Body of pancreas (tissue), 4 donors: ENCODE results near the gene ING4.

ENCODE experiments used
- CTCF ChIP-seq, 7 experiments: fragments of 450-650 bp in 4 of 7; fragments of 200-600 bp in 3 of 7; sonication (generic) in 3 of 7; IDR thresholded peaks; one replicate each; pipeline ENCODE4 v1.5.1; 2016 to 2019; ENCODE audit warnings: antibody characterized with exemption in 7 of 7
- POLR2A ChIP-seq, 3 donors: fragments of 450-650 bp; IDR thresholded peaks; one replicate each; pipeline ENCODE4 v1.6.1; 2016; ENCODE audit warnings: antibody characterized with exemption in 3 of 3, mild to moderate bottlenecking in 2 of 3

GRCh38 chr12:6627616-6628015, 35.3 kb downstream of the ING4 start:
- TF ChIP-seq POLR2A (IDR thresholded peaks at IDR 0.05) (no peak), CTCF (IDR thresholded peaks at IDR 0.05) (no peak)
